Measurements from ENCODE around the gene CORO6.

DNA sequence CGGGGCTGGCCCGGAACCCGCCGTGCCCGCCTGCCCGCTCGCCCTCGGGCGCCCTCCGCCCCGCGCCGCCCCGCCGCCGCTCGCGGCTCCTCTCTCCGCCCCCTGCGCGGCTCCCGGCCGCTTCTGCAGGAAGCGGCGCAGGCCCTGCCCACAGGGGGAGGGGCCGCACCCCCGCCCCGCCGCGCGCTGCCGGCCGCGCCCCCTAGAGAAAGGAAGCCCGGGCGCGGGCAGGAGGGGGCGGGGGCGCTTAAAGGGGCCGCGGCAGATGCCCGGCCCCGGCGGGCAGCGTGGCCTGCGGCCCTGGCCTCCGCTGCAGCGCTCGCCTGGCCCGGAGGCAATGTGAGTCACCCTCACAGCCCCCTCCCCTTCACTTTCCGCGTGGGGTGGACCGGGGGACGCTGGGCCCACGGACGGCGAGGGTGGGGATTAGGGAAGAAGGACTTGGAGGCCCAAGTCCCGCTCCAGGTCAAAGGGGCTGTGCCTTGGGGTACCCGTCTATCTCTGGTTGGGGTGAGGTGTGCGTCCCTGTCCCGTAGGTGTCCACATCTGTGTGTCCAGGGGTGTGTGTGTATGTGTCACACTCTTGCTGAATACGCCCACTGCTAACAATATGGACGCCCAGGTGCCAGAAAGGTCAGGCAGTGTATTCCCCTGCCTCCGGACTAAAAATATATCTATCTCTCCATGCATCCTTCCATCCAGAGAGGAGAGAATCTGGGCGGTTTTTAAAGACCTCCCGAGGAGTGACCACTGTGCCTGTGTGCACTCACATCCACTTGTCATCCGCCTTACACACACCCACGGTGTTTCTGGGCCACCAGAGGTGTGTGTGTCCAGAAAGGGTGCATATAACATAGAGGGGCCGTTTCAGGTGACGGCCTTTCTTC is 32.9 kb downstream of the CORO6 start, which contains the start of gene GIT1:
- TF ChIP-seq, protein P1, sequence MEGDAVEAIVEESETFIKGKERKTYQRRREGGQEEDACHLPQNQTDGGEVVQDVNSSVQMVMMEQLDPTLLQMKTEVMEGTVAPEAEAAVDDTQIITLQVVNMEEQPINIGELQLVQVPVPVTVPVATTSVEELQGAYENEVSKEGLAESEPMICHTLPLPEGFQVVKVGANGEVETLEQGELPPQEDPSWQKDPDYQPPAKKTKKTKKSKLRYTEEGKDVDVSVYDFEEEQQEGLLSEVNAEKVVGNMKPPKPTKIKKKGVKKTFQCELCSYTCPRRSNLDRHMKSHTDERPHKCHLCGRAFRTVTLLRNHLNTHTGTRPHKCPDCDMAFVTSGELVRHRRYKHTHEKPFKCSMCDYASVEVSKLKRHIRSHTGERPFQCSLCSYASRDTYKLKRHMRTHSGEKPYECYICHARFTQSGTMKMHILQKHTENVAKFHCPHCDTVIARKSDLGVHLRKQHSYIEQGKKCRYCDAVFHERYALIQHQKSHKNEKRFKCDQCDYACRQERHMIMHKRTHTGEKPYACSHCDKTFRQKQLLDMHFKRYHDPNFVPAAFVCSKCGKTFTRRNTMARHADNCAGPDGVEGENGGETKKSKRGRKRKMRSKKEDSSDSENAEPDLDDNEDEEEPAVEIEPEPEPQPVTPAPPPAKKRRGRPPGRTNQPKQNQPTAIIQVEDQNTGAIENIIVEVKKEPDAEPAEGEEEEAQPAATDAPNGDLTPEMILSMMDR (IDR thresholded peaks at IDR 0.05): no peak
- TF ChIP-seq, protein P2, sequence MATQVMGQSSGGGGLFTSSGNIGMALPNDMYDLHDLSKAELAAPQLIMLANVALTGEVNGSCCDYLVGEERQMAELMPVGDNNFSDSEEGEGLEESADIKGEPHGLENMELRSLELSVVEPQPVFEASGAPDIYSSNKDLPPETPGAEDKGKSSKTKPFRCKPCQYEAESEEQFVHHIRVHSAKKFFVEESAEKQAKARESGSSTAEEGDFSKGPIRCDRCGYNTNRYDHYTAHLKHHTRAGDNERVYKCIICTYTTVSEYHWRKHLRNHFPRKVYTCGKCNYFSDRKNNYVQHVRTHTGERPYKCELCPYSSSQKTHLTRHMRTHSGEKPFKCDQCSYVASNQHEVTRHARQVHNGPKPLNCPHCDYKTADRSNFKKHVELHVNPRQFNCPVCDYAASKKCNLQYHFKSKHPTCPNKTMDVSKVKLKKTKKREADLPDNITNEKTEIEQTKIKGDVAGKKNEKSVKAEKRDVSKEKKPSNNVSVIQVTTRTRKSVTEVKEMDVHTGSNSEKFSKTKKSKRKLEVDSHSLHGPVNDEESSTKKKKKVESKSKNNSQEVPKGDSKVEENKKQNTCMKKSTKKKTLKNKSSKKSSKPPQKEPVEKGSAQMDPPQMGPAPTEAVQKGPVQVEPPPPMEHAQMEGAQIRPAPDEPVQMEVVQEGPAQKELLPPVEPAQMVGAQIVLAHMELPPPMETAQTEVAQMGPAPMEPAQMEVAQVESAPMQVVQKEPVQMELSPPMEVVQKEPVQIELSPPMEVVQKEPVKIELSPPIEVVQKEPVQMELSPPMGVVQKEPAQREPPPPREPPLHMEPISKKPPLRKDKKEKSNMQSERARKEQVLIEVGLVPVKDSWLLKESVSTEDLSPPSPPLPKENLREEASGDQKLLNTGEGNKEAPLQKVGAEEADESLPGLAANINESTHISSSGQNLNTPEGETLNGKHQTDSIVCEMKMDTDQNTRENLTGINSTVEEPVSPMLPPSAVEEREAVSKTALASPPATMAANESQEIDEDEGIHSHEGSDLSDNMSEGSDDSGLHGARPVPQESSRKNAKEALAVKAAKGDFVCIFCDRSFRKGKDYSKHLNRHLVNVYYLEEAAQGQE (IDR thresholded peaks at IDR 0.05; ENCODE audit: insufficient read depth in 1 of 2, low read depth in 2 of 2, low read length in 1 of 2): no peak
- TF ChIP-seq POLR2AphosphoS5 (IDR thresholded peaks at IDR 0.05; ENCODE audit: low read depth, low read length): no peak
- TF ChIP-seq TCF7L2 (IDR thresholded peaks at IDR 0.05; ENCODE audit: low read depth, low read length): no peak

All from Panc1 (cell line).